ENCODE measurements around the gene PCNT.

The PCNT gene

GRCh38 chr21:46344219-46344915 is 20.4 kb downstream of the PCNT start:
- DNase-seq: no peak

- no peak for DNase-seq
Observed at GRCh38 chr21:46345861-46346260, 21.9 kb downstream of the PCNT start.

- no peak for DNase-seq
Observed at GRCh38 chr21:46346296-46347202, 22.6 kb downstream of the PCNT start.

GRCh38 chr21:46347203-46347550 is 23.2 kb downstream of the PCNT start:
- no peak for DNase-seq

GRCh38 chr21:46347791-46348381 is 23.9 kb downstream of the PCNT start:
- DNase-seq: peak in 1 of 2 experiments; percentile 34

GRCh38 chr21:46349134-46349760 is 25.3 kb downstream of the PCNT start:
- DNase-seq: no peak

GRCh38 chr21:46350571-46350970 is 26.6 kb downstream of the PCNT start:
- no peak for DNase-seq

- DNase-seq: no peak
Observed at GRCh38 chr21:46350981-46351380, 27.0 kb downstream of the PCNT start.

GRCh38 chr21:46351476-46352163 is 27.7 kb downstream of the PCNT start:
- no peak for DNase-seq

- no peak for DNase-seq
Observed at GRCh38 chr21:46352164-46352515, 28.2 kb downstream of the PCNT start.

- no peak for DNase-seq
Observed at GRCh38 chr21:46352913-46353312, 29.0 kb downstream of the PCNT start.

- DNase-seq: no peak
Observed at GRCh38 chr21:46354046-46354445, 30.1 kb downstream of the PCNT start.

GRCh38 chr21:46354518-46354917 is 30.6 kb downstream of the PCNT start:
- DNase-seq: no peak

- no peak for DNase-seq
Observed at GRCh38 chr21:46355161-46356004, 31.4 kb downstream of the PCNT start.

GRCh38 chr21:46356005-46356338 is 32.0 kb downstream of the PCNT start:
- DNase-seq: no peak

- DNase-seq: no peak
Observed at GRCh38 chr21:46356494-46357334, 32.8 kb downstream of the PCNT start.

GRCh38 chr21:46357335-46357604 is 33.3 kb downstream of the PCNT start:
- DNase-seq: no peak

GRCh38 chr21:46357684-46358425 is 33.9 kb downstream of the PCNT start:
- DNase-seq: no peak

GRCh38 chr21:46361176-46361575 is 37.2 kb downstream of the PCNT start:
- no peak for DNase-seq

- DNase-seq: no peak
Observed at GRCh38 chr21:46361935-46362334, 38.0 kb downstream of the PCNT start.

GRCh38 chr21:46362946-46363345 is 39.0 kb downstream of the PCNT start:
- no peak for DNase-seq
